Measurements from ENCODE around the gene IMMP2L. TPM values are rescaled to one million over a fixed set of nuclear protein-coding genes. Genes with fewer than 3 reads are reported as not detected.

IMMP2L gene
- total RNA-seq, 3 donors from 2014 or later (not counting 1 experiment from before 2014, with no cell fraction given): 6.9 to 9.2 (median 8.7) TPM

DNA sequence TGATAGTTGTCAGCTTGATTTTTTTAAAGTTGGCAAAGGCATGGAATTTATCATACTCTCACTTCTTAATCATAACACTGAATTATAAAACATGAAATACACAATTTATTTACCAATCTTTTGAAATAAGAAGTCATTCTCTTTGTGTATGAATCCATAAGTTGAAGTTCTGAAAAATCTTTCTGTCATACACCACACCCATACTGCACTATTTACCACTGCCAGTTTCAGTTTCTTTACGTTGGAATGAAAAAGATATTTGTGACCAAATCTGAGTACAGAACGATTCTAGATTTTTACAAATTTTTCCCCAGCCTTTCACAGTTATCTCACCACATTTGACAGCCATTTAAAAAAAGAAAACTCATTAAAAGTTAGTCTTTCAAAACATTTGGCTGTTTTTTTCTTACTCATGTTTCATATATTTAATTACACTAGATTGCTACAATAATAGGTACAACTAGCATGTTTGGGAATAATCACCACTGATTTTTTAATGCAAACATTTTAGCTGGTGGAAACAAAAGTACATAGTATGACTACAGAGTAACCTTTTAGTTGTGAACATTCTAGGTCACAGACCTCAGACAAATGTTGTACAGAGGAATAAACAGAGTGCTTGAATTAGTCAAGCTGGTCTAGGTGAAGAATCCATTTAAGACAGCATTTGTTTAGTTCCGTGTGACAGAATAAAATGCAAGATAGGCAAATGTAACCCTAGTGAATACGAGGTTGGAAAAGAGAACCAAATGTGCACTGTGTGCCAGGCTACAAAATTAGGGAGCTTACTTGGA is 656.3 kb downstream of the IMMP2L start:
- ATAC-seq: no peak
- H3K9me3 ChIP-seq (ENCODE audit: control insufficient read depth, insufficient read depth, low read length): no peaks in the 10 kb centered on the region
- TF ChIP-seq, protein P1, sequence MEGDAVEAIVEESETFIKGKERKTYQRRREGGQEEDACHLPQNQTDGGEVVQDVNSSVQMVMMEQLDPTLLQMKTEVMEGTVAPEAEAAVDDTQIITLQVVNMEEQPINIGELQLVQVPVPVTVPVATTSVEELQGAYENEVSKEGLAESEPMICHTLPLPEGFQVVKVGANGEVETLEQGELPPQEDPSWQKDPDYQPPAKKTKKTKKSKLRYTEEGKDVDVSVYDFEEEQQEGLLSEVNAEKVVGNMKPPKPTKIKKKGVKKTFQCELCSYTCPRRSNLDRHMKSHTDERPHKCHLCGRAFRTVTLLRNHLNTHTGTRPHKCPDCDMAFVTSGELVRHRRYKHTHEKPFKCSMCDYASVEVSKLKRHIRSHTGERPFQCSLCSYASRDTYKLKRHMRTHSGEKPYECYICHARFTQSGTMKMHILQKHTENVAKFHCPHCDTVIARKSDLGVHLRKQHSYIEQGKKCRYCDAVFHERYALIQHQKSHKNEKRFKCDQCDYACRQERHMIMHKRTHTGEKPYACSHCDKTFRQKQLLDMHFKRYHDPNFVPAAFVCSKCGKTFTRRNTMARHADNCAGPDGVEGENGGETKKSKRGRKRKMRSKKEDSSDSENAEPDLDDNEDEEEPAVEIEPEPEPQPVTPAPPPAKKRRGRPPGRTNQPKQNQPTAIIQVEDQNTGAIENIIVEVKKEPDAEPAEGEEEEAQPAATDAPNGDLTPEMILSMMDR (IDR thresholded peaks at IDR 0.05): no peak
- no peak overlapping the region for H3K4me3 ChIP-seq (ENCODE audit: low read length)
- H3K27me3 Mint-ChIP-seq (ENCODE audit: low read depth in 2 of 2): no peaks in the 10 kb centered on the region
- H3K27ac Mint-ChIP-seq: no peak overlapping the region
- peaks cover 9% of the 10 kb centered on the region for H3K36me3 Mint-ChIP-seq
- intact Hi-C loops (cut with micrococcal nuclease): no loop called here
- H3K27ac ChIP-seq (ENCODE audit: low read length): no peak overlapping the region
- no peaks in the 10 kb centered on the region for H3K4me1 ChIP-seq (ENCODE audit: control insufficient read depth, insufficient read depth, low read length)
- 76% methylated on average over 3 of the region's 4 CpGs for WGBS (ENCODE audit: insufficient coverage)
- no peak for DNase-seq
- H3K4me1 Mint-ChIP-seq: no peaks in the 10 kb centered on the region
- peaks cover 8 to 14% of the 10 kb centered on the region in 2 donors for H3K9me3 Mint-ChIP-seq
- H3K27me3 ChIP-seq (ENCODE audit: control insufficient read depth, insufficient read depth, low read length): no peaks in the 10 kb centered on the region
- H3K4me3 Mint-ChIP-seq: no peak overlapping the region
- no peaks in the 10 kb centered on the region for H3K36me3 ChIP-seq (ENCODE audit: control insufficient read depth, insufficient read depth, low read length)

DNA sequence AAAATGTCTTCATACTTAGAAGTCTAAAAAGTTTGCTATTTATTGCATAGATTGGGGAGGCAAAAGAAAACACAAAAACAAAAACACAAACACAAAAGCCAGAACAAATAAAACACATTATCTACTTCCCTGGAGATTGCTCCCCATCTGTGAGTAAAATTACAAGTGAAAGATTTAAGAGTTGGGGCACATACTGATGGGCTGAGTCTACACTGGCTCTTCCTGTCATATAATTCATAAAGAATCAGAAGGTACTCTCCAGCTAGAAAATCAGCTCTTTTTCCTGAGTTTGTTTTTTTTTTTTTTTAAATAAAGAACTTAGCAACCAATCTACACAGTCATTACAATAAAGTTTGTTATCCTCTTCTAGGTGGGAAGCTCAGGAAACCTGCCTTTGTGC is 663.8 kb downstream of the IMMP2L start:
- intact Hi-C loops (cut with micrococcal nuclease): no loop called here
- H3K4me3 Mint-ChIP-seq: no peak overlapping the region
- DNase-seq: no peak

GRCh38 chr7:110897538-110897937 is 664.8 kb downstream of the IMMP2L start:
- Histone ChIP-seq H3K4me3 (ENCODE audit: low read length) (no peak overlapping the region), H3K27me3 (ENCODE audit: control insufficient read depth, insufficient read depth, low read length) (no peaks in the 10 kb centered on the region), H3K27ac (ENCODE audit: low read length) (no peak overlapping the region), H3K36me3 (ENCODE audit: control insufficient read depth, insufficient read depth, low read length) (no peaks in the 10 kb centered on the region), H3K4me1 (ENCODE audit: control insufficient read depth, insufficient read depth, low read length) (no peaks in the 10 kb centered on the region), H3K9me3 (ENCODE audit: control insufficient read depth, insufficient read depth, low read length) (peaks cover 3% of the 10 kb centered on the region)
- Mint-ChIP-seq H3K27me3 (ENCODE audit: low read depth in 2 of 2) (no peaks in the 10 kb centered on the region), H3K9me3 (peaks cover 9 to 22% of the 10 kb centered on the region in 2 donors), H3K4me1 (no peaks in the 10 kb centered on the region), H3K27ac (no peak overlapping the region), H3K4me3 (no peak overlapping the region), H3K36me3 (no peaks in the 10 kb centered on the region)
- DNase-seq (no peak), ATAC-seq (no peak)
- no CpG with 5 or more reads among the region's 1 CpG for WGBS (ENCODE audit: insufficient coverage)
- intact Hi-C loops (cut with micrococcal nuclease): no loop called here
- TF ChIP-seq, protein P1 (IDR thresholded peaks at IDR 0.05): no peak

More for the DNA sequence above, 663.8 kb downstream of the IMMP2L start:
- H3K4me3 ChIP-seq (ENCODE audit: low read length): no peak overlapping the region
- no peak for ATAC-seq
- Mint-ChIP-seq H3K27me3 (ENCODE audit: low read depth in 2 of 2) (no peaks in the 10 kb centered on the region), H3K27ac (no peak overlapping the region), H3K9me3 (peaks cover 11 to 23% of the 10 kb centered on the region in 2 donors), H3K4me1 (no peaks in the 10 kb centered on the region), H3K36me3 (peaks cover 3% of the 10 kb centered on the region)
- TF ChIP-seq, protein P1 (IDR thresholded peaks at IDR 0.05): no peak
- H3K27ac ChIP-seq (ENCODE audit: low read length): no peak overlapping the region
- peaks cover 3% of the 10 kb centered on the region for H3K9me3 ChIP-seq (ENCODE audit: control insufficient read depth, insufficient read depth, low read length)
- no peaks in the 10 kb centered on the region for H3K4me1 ChIP-seq (ENCODE audit: control insufficient read depth, insufficient read depth, low read length)
- H3K36me3 ChIP-seq (ENCODE audit: control insufficient read depth, insufficient read depth, low read length): no peaks in the 10 kb centered on the region
- no peaks in the 10 kb centered on the region for H3K27me3 ChIP-seq (ENCODE audit: control insufficient read depth, insufficient read depth, low read length)

- Histone ChIP-seq H3K4me1 (ENCODE audit: control insufficient read depth, insufficient read depth, low read length) (no peaks in the 10 kb centered on the region), H3K36me3 (ENCODE audit: control insufficient read depth, insufficient read depth, low read length) (no peaks in the 10 kb centered on the region), H3K4me3 (ENCODE audit: low read length) (no peak overlapping the region), H3K9me3 (ENCODE audit: control insufficient read depth, insufficient read depth, low read length) (no peaks in the 10 kb centered on the region), H3K27ac (ENCODE audit: low read length) (no peak overlapping the region), H3K27me3 (ENCODE audit: control insufficient read depth, insufficient read depth, low read length) (no peaks in the 10 kb centered on the region)
- DNase-seq (no peak), ATAC-seq (no peak)
- WGBS (ENCODE audit: insufficient coverage): 94% methylated on average over 1 of the region's 1 CpG
- intact Hi-C loops (cut with micrococcal nuclease): no loop called here
- TF ChIP-seq, protein P1 (IDR thresholded peaks at IDR 0.05): no peak
- Mint-ChIP-seq H3K4me1 (no peaks in the 10 kb centered on the region), H3K9me3 (peaks cover 4 to 20% of the 10 kb centered on the region in 2 donors), H3K27ac (no peak overlapping the region), H3K4me3 (no peak overlapping the region), H3K36me3 (no peaks in the 10 kb centered on the region), H3K27me3 (ENCODE audit: low read depth in 2 of 2) (no peaks in the 10 kb centered on the region)
Measured at GRCh38 chr7:110894111-110894510, 668.2 kb downstream of the IMMP2L start.
